Motor neuron (in vitro differentiated cells): ENCODE results near the gene FGF14. TPM values are rescaled to one million over a fixed set of nuclear protein-coding genes. Genes with fewer than 3 reads are reported as not detected.
A peak's percentile ranks its signal among the peaks of the same experiment; 100 is the strongest.
"Not testable (repeated sequence)": the region's sequence is repeated elsewhere in the genome, so short reads cannot be mapped to it uniquely, and the experiment has no call there.

ENCODE experiments used
- ATAC-seq, 8 experiments: fragments of 200-7000 bp; cut with Tn5 transposase; replicated peaks in 6 of 8; 2 replicates each; pipeline ENCODE4 v1.8.0; 2021; ENCODE audit warnings: mild to moderate bottlenecking in 8 of 8, moderate library complexity in 8 of 8
- H3K27ac ChIP-seq, 2 donors: fragments of 250-450 bp; sonication (Bioruptor Pico); 2 replicates each; pipeline ENCODE4 v1.9.0; 2021; ENCODE audit warnings: antibody characterized with exemption in 2 of 2, mild to moderate bottlenecking in 2 of 2, moderate library complexity in 1 of 2
- H3K4me1 ChIP-seq, 2 donors: fragments of 250-450 bp; sonication (Bioruptor Pico); replicated peaks in 1 of 2; 2 replicates each; pipeline ENCODE4 v1.6.1; 2021; ENCODE audit warnings: antibody characterized with exemption in 2 of 2, mild to moderate bottlenecking in 2 of 2, moderate library complexity in 1 of 2
- H3K4me3 ChIP-seq, 5 donors: fragments of 250-450 bp; sonication (Bioruptor Pico); 2 replicates each; pipeline ENCODE4 v1.9.0; 2021; ENCODE audit warnings: antibody characterized with exemption in 5 of 5, mild to moderate bottlenecking in 5 of 5, moderate library complexity in 4 of 5
- WGBS, 10 experiments: fragments of 450-650 bp; shearing (Covaris generic); methylation state at CpG; one replicate each; pipeline ENCODE4 v1.0.0; 2022; 5-methylcytosine and 5-hydroxymethylcytosine counted together
- in situ Hi-C, 9 experiments: fragments of 400-800 bp; cut with MboI; loops; one replicate each; pipeline ENCODE4 v1.15.0; 2021; ENCODE audit warnings: low sequenced_read_pairs in 9 of 9, low pct_unique_long_range_greater_than_20kb in 2 of 9; ENCODE audit not compliant: unreplicated experiment in 9 of 9
- total RNA-seq, 8 experiments: library from RNA; unstranded; fragments of 300-600 nt; gene quantifications; 2 replicates each; pipeline versions ENCODE4 v1.2.3 to v1.2.4, GENCODE V29; 2022

The FGF14 gene
- total RNA-seq, 8 experiments from 2014 or later, result 0.66 to 20.0 (median 8.7) TPM

DNA sequence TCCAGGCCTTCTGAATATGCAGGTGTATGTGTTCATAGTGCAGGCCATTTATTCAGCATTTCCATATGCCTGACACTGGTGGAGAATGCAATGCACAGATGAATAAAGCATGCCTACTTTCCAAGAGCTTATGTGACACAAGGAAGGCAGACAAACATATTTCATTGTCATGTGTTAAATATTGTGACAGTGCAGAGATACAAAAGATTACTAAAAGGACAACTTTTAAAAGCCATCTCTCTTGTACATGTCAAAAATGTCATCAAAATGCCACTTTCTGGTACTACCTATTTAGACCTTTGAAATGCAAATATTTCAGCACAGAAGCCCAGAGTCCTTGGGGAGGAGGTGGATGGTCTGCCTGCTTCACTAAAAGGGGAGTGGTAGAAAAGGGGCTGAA, 254.5 kb downstream of the FGF14 start:
- no peak for ATAC-seq
- H3K4me1 ChIP-seq, result no peaks in the 10 kb centered on the region
- H3K27ac ChIP-seq, result no peak overlapping the region
- H3K4me3 ChIP-seq, result no peak overlapping the region
- in situ Hi-C loops, result loop anchor here in 1 of 9 experiments (25.0 kb wide), 1 partner anchor 210 kb away; no protein-coding TSS in a partner anchor

- no peak for ATAC-seq
- in situ Hi-C loops, result loop anchor here in 1 of 9 experiments (25.0 kb wide), 1 partner anchor 208 kb away; no protein-coding TSS in a partner anchor
- H3K4me3 ChIP-seq, result no peak overlapping the region
- H3K27ac ChIP-seq, result no peak overlapping the region
- no peaks in the 10 kb centered on the region for H3K4me1 ChIP-seq
Observed at GRCh38 chr13:102145750-102146149, 256.1 kb downstream of the FGF14 start.

DNA sequence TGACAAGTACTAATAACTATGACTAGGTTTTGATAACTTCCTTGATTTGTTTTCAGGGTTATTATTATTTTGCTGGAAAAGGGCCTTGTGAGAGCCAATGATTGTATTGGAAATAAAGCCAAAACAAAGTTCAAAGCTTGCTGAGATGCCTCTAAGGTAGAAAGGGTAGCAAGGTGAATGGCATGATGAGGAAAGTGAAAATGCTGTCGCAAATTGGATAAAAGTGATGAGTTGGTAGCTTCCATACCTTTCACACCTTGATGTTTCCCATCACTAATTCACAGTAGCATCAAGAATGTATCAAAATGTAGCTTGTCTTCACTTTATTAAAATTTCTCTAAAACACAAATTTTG, 259.4 kb downstream of the FGF14 start:
- in situ Hi-C loops, result loop anchor here in 1 of 9 experiments (25.0 kb wide), 1 partner anchor 205 kb away; no protein-coding TSS in a partner anchor

DNA sequence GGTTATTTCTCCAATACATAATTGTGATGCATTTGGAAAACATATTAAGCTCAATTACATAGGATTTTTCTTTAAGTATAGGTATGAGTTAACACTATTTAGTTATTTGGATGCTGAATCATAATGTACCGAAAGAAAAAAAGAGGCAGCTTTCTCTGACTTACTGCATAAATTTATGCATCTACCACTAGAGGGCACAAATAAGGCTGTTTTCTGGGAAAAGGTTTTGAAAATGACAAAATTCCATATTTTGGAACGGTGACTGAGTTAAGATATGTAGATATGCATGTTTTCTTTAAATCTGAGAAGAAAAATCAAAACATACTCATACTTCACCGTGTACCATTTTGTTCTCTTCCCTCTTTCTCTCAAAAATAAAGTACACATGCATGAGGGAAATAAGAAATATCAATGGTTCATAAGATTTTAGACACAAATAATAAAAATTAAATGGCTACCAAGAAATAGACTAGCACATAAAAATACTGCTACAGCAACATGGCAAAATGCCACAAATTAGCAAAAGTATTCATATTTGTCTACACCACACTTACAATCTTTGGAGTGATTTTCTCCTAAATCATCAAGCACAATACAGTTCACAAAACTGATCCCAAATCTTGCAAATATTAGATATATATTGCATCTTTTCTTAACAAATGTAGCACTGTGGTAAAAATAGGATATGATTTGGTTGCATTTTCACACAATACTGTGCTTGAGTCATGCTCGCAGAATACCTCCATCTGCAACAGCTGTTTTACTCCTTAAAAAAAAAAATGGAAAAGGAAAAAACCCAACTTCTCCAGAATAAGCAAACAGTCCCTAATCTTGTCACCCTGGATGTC, 260.0 kb downstream of the FGF14 start:
- in situ Hi-C loops, result loop anchor here in 1 of 9 experiments (25.0 kb wide), 1 partner anchor 205 kb away; no protein-coding TSS in a partner anchor
- 0 to 90% (median 34%) methylated on average over 2 to 4 of the region's 4 CpGs for WGBS, 10 experiments
- H3K27ac ChIP-seq, result no peak overlapping the region
- no peaks in the 10 kb centered on the region for H3K4me1 ChIP-seq
- ATAC-seq, result no peak
- no peak overlapping the region for H3K4me3 ChIP-seq

More for the DNA sequence above, 259.4 kb downstream of the FGF14 start:
- no peaks in the 10 kb centered on the region for H3K4me1 ChIP-seq
- 11 to 100% (median 62%) methylated on average over 1 of the region's 1 CpG; no CpG with 5 or more reads in 2 of the 10 experiments for WGBS, 10 experiments
- no peak overlapping the region for H3K4me3 ChIP-seq
- no peak overlapping the region for H3K27ac ChIP-seq
- ATAC-seq, result no peak

GRCh38 chr13:102139626-102140025, 262.2 kb downstream of the FGF14 start:
- ATAC-seq, result no peak
- H3K27ac ChIP-seq, result no peak overlapping the region
- no peaks in the 10 kb centered on the region for H3K4me1 ChIP-seq
- 0 to 100% (median 86%) methylated on average over 1 to 4 of the region's 4 CpGs; no CpG with 5 or more reads in 3 of the 10 experiments for WGBS, 10 experiments
- no peak overlapping the region for H3K4me3 ChIP-seq
- in situ Hi-C loops, result loop anchor here in 1 of 9 experiments (25.0 kb wide), 1 partner anchor 202 kb away; no protein-coding TSS in a partner anchor

GRCh38 chr13:102138635-102139190, 263.1 kb downstream of the FGF14 start:
- Histone ChIP-seq H3K27ac (no peak overlapping the region), H3K4me3 (no peak overlapping the region), H3K4me1 (peaks cover 0 to 5% of the 10 kb centered on the region in 2 donors)
- ATAC-seq, result peak in 2 of 8 experiments; percentile 49 to 61
- in situ Hi-C loops, result loop anchor here in 1 of 9 experiments (25.0 kb wide), 1 partner anchor 201 kb away; no protein-coding TSS in a partner anchor
- 19 to 100% (median 93%) methylated on average over 1 to 2 of the region's 3 CpGs; no CpG with 5 or more reads in 3 of the 10 experiments for WGBS, 10 experiments

DNA sequence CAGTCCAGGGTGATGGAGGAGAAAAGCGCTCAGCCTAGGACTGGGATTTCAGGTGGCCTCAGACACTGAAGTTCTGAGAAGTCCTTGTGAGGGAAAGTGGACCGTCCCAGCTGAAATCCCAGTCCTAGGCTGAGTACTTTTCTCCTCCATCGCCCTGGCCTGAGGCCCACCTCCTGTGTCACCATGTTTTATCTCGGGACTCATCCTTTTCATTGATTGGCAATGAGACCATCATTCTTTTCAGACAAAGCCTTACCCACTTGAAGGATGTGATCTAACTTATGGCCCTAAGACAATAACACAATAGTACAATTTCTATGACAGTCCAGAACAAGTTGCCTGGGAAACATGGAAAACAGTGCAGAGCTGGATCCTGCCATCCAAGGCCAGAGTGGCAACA, 263.9 kb downstream of the FGF14 start:
- WGBS, 10 experiments, result 52 to 100% (median 100%) methylated on average over 1 to 2 of the region's 4 CpGs; no CpG with 5 or more reads in 7 of the 10 experiments
- peak in 3 of 8 experiments; percentile 26 to 86 (median 53) for ATAC-seq
- H3K27ac ChIP-seq, H3K4me3 ChIP-seq, H3K4me1 ChIP-seq: not testable (repeated sequence)
- in situ Hi-C loops, result loop anchor here in 1 of 9 experiments (25.0 kb wide), 1 partner anchor 201 kb away; no protein-coding TSS in a partner anchor

DNA sequence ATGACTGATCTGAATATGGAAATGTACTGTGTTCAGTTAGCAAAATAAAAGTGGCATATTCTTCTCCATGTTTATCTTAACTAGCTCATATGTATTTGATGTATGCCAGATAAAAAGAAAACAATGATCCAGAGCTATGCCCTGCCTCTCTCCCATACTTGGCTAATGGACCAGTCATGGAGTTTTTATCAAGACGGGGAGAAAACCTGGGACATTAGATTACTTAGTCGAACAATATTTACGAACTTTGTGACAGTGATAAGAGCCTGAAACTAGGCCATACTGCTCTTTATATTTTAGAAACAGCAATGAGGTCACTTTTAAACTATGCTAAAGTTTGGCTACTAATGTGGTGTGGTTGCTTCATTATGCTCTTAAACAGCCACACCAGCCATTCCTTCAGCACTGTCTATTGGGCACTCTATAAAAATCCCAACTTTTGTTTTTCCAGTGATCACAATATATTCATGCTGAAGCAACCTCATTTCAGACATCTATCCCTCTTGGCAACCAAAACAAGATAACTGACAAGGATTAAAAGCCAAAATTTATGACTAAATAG, 265.0 kb downstream of the FGF14 start:
- no peak overlapping the region for H3K27ac ChIP-seq
- H3K4me3 ChIP-seq, result no peak overlapping the region
- in situ Hi-C loops, result loop anchor here in 1 of 9 experiments (25.0 kb wide), 1 partner anchor 200 kb away; no protein-coding TSS in a partner anchor
- 70 to 100% (median 94%) methylated on average over 2 to 3 of the region's 3 CpGs for WGBS, 10 experiments
- ATAC-seq, result no peak
- peaks cover 0 to 5% of the 10 kb centered on the region in 2 donors for H3K4me1 ChIP-seq

DNA sequence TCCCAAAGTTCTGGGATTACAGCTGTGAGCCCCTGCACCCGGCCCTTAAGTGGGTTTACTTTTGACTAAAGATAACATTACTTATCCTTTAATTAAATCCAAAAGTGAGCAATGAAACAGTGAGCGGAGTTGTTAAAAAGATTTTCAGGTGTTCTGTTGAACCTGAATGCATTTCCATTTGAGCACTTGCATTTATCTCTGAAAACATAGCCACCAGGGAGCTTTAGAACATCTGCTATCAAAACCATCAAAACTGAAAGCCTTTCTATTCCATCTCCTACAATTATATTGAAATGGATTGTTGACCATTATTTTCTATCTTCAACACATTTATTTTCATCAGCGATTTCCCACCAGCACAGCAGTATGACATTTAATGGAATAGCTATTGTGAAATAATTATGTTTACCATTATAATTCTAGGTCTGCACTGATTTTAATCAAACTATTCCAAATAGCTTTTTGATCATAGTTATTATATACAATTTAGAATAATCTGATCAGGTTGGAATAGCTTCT, 269.0 kb downstream of the FGF14 start:
- Histone ChIP-seq H3K4me1 (peaks cover 0 to 8% of the 10 kb centered on the region in 2 donors), H3K4me3 (no peak overlapping the region), H3K27ac (no peak overlapping the region)
- in situ Hi-C loops, result loop anchor here in 1 of 9 experiments (25.0 kb wide), 1 partner anchor 196 kb away; no protein-coding TSS in a partner anchor
- 37 to 100% (median 91%) methylated on average over 1 to 3 of the region's 3 CpGs for WGBS, 10 experiments
- ATAC-seq, result no peak

DNA sequence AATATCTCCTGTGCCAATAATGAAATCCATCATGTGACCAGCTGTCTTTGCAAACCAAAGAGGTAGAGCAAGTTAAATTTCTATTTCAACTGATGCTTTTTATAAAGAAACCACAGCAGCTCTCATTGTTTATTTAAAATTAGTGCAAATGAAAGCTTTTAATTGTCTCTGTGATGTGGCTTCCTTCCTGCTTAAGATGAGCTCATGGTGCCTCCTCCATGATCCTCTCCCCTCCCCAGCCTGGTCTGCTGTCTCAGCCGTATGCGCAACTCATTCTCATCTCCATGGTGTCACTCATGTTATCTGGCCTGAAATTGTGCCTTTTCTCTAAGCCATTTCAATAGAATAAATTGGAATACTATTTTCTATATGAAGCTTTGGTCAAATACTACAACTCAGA, 270.6 kb downstream of the FGF14 start:
- Histone ChIP-seq H3K27ac (no peak overlapping the region), H3K4me1 (peaks cover 0 to 8% of the 10 kb centered on the region in 2 donors), H3K4me3 (no peak overlapping the region)
- 55 to 94% (median 76%) methylated on average over 2 of the region's 2 CpGs; no CpG with 5 or more reads in 6 of the 10 experiments for WGBS, 10 experiments
- in situ Hi-C loops, result loop anchor here in 1 of 9 experiments (25.0 kb wide), 1 partner anchor 194 kb away; no protein-coding TSS in a partner anchor
- peak in 6 of 8 experiments; percentile 38 to 70 (median 48) for ATAC-seq

DNA sequence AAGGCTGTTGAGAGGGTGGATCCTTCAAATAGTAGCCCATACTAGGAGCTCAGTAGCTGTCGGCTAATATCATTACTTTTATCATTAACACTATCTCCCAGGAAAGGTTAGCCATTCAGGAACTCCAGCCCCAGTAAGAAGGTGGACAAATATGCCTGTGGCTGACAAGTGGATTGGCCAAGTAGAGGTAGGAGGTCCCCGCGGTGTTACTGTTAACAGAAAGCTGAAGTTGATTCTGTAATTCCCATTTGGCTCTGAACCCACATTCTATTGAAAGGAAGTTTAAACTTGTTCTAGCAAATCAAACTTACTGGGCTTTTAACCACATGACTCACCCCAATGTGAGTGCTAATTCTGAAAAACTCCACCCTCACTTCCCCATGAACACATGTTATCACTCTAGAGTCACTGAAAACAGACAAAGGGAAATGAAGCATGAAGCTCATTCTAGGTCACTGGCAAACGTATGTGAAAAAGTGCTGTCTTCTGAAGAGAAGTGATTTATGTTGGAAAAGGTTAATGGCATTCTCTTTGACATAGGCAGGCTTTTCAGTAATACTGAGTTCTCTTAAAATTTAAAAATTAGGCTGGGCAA, 273.5 kb downstream of the FGF14 start:
- Histone ChIP-seq H3K4me3 (no peak overlapping the region), H3K27ac (no peak overlapping the region), H3K4me1 (peaks cover 0 to 3% of the 10 kb centered on the region in 2 donors)
- WGBS, 10 experiments, result 0 to 96% (median 13%) methylated on average over 1 to 4 of the region's 4 CpGs; no CpG with 5 or more reads in 3 of the 10 experiments
- in situ Hi-C loops, result loop anchor here in 1 of 9 experiments (25.0 kb wide), 1 partner anchor 191 kb away; no protein-coding TSS in a partner anchor
- ATAC-seq, result peak; percentile 37 to 96 (median 85)

DNA sequence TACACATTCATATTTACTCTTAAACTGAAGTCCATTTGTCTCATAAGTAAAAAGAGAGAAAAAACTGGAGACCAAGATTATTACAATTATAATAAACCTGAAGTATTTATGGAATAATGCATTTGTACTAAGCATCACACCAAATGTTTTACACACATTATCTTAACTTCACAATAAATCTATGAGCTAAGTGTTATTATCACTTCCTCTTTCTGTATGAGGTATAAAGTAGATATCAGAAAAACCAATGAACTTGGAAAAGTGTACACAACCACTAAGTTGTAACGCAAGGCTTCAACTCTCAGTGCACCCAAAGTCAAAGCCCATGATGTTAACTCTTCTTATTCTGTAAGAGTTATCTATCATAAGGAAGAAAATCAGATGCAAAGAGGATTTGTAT, 274.7 kb downstream of the FGF14 start:
- in situ Hi-C loops, result loop anchor here in 1 of 9 experiments (25.0 kb wide), 1 partner anchor 190 kb away; no protein-coding TSS in a partner anchor

More for the DNA sequence above, 274.7 kb downstream of the FGF14 start:
- Histone ChIP-seq H3K4me3 (no peak overlapping the region), H3K4me1 (peaks cover 0 to 3% of the 10 kb centered on the region in 2 donors), H3K27ac (no peak overlapping the region)
- ATAC-seq, result no peak
- WGBS, 10 experiments, result 29 to 100% (median 72%) methylated on average over 1 of the region's 1 CpG; no CpG with 5 or more reads in 4 of the 10 experiments
